ENCODE measurements around the gene ZFPL1.
A peak's percentile ranks its signal among the peaks of the same experiment; 100 is the strongest.

Gene ZFPL1

DNA sequence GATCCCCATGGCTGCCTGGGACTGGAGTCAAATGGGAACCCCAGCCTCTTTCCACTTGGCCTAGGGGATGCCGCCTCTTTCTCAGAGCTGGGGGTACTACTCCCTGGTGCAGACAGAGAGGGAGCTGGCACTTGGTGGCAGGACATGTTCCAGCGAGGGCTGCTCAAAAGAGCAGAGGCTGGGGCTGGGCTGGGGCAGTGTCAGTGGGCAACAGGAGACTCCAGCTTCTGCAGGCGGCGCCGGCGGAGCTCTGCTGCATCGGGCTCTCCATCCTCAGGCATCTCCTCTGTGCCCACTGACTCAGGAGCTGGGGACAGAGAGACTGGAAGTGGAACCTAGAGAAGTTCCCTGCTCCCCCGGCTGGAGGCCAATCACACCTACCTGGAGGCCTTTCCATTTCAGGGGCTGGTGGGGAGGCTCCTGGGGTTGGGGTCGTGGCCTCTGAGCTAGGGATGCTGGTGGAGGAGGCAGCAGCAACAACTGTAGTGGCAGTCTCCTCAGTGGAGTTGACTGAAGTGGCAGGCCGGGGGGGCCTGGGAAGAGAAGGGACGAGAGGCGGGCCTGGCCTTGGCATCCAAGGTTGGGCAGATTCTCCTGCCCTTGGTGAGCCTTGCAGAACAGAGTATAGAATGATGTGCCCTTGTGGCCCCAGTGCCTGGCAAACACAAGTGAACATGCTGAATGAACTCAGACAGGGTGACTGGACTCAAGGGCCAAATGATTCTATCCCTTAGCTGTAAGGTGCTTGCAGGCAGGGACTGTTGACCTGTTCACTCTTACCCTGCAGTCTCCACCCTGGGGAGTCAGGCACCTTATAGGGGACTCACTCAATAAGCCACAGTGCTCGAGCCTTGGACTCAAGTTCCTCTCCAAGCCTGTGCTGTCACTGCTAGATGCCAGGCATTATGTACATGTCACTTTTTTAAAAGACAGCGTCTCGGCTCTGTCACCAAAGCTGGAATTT lies 44.4 kb downstream of the ZFPL1 start:
- no peak for DNase-seq (ENCODE audit: low read depth, low spot score)

DNA sequence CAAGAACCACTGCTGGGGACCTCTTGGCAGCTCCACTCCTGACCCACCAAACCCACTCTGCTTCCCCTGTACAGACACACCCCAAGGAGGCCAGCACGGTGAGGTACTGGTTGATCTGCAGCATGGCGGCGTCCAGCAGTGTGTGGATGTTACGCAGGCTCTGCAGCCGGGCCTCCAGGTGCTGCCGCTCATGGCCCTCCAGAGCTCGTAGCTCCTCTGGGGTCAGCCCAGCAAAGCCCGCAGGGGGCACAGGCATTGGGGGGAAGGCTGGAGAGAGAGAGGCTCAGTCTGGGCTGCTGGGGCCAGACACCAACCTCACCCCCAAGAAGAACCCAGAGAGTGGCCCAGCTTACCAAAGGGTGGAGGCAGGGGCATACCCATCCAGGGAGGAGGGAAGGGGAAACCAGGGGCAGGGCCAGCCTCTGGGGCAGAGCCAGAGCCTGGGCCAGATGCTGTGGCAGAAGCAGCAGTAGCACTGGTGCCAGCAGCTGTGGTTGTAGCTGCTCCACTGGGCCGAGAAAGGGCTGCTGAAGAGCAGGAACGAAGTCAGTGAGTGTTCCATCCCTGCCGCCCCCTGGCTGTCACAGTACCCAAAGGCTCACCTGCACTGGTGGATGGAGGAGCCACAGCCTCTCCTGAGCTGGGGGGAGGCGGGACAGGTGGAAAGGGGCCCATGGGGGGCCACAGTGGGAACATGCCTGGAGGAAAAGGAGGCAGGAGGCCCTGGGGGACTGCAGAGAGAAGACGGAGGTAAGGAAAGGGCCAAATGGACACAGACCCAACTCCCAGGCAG lies 45.8 kb downstream of the ZFPL1 start:
- DNase-seq (ENCODE audit: low read depth, low spot score), result no peak

DNA sequence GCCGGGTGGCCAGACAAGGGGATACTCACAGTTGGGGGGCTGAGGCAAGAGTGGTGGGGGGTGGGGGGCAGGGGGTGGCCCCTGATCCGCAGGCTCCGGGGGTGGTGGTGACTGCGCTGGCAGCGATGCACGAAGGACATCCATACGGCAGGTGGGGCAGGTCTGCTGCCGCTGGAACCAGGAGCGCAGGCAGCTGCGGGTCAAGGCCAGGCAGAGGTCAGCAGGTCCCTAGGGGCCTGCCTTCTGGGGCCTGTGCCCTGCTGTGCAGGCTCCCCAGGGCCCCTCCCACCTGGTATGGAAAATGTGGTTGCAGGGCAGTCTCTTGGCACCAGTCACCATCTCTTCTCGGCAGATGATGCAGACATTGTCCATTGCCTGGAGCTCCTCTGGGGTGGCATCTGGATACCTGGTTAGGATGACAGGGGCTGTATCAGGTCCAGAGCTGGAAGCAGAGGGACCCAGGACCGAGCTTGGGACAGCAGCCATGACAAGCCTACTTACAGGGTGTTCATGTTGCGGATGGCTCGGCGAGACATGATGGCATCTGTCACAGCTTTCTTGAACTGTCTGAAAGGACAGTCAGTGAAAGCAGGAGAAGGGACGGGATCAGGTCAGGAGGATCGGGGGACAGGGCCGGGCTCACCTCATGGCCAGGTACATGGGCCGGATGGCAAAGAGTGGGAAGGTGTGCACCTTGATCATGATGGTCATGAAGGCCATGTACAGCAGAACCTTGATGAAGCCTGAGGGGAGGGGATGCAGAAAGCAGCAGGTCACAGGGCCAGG lies 46.8 kb downstream of the ZFPL1 start:
- no peak for DNase-seq (ENCODE audit: low read depth, low spot score)

DNA sequence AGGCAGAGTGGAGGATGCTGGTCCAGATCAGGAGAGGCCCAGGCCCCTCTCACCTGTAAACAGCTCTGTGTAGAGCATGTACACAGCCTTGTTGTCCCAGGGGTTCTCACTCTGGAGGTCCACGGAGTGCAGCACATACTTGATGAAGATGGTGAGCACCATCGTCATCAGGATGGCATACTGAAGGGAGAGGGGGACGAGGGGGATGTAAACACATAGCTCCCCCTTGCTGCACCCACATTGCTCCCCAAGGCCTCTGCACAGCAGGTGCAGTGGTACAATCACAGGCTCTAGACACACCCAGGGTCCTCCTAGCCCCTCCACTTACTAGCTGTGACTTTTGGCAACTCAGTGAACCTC lies 47.4 kb downstream of the ZFPL1 start:
- no peak for DNase-seq (ENCODE audit: low read depth, low spot score)

DNA sequence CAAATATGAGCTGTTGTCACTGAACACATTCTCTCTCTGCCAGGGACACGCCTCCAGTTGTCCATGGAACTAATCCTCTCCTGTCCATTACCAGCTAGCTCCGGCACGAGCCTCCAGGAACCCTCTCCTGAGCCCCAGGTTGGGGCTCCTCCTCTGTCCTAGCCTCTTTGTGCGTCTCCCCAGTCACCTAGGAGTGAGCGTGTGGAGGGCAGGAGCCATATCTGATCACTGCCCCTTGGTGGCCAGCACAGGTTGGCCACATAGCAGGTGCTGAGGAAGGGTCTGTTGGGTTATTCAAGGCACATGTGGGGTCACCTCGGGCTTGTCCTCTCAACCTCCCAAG lies 47.8 kb downstream of the ZFPL1 start:
- no peak for DNase-seq (ENCODE audit: low read depth, low spot score)

DNA sequence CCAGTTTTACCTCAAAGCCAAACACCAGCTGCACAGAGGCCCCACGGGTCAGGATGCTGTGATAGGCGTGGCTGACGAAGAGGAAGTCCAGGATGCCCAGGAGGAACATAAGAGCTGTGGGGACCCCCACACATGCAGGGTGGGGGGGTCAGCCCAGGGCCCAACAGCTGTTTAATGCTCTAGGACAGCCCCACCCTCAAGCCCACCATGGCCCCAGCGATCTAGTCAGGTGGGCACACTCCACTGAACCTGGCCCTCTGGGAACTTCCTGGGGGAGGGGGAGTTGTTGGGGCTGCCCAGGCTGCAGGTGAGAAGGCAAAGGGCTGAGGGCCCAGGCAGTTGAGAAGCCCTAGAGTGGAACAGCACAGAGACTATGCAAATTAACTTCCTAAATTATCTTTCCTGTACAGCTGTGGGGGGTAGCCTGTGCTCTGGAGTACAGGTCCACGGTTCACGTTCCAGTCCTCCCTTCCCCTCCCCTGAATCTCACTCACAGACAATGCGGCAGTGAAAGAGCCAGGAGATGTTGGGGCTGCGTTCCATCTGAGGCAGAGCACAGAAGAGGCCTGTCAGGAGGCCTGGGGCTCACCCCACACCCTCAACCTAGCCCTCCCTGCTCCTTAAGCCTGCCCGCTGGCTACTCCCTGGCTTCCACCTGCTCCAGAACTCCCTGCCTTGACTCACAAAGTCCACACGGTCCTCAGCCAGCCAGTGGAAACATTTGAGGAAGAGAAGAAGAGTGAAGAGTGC lies 48.4 kb downstream of the ZFPL1 start:
- DNase-seq (ENCODE audit: low read depth, low spot score), result no peak

DNA sequence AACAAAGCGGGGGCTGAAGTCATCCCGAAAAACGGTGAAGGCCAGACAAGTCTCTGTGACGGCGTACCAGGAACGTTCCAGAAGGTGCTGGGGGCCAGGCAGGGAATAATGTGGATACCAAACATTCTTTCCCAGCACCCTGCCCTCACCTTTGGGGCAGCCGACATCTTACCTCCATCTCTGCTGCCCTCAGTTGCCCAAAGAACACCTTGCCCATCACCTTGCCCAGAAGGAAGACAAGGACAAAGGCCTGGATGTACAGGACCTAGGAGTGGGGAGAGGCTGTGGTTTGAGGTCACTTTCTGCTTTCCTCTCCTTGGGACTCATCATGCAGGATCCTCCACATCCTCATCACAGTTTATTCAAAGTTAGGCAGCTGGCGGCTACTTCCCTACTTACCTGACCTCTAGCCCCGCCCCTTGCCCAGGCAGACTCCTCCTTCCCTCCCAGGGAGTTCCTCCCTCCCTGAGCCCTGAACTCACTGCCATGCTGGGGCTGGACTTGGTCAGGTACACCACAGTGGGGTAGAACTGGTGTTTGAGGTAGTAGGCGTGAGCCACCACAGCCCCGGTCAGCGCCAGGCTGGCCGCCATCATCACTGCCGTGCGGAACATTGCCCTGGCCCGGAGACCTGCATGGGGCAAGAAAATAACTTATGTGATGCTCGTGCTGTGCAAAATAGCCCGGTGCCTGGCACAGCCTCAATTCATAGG lies 49.1 kb downstream of the ZFPL1 start:
- no peak for DNase-seq (ENCODE audit: low read depth, low spot score)

DNA sequence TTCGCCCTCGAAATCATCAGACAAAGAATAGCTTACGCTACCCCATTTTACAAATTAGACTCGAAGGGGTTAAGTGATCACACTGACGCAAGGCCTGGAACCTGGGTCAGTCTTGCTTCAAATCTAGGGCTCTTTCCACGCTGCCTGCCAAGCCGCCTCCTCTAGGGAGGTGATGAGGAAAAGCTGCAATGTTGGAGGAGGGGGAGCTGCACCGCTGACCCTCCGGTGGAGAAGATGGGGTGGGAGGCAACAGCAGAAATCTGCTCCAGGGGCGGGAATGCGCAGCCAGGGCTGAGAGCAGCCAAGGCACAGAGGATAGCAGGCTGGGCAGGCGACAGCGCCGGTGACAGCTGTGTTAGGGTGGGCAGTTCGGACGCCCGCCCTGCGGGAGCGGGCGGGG lies 49.7 kb downstream of the ZFPL1 start:
- DNase-seq (ENCODE audit: low read depth, low spot score), result no peak

DNA sequence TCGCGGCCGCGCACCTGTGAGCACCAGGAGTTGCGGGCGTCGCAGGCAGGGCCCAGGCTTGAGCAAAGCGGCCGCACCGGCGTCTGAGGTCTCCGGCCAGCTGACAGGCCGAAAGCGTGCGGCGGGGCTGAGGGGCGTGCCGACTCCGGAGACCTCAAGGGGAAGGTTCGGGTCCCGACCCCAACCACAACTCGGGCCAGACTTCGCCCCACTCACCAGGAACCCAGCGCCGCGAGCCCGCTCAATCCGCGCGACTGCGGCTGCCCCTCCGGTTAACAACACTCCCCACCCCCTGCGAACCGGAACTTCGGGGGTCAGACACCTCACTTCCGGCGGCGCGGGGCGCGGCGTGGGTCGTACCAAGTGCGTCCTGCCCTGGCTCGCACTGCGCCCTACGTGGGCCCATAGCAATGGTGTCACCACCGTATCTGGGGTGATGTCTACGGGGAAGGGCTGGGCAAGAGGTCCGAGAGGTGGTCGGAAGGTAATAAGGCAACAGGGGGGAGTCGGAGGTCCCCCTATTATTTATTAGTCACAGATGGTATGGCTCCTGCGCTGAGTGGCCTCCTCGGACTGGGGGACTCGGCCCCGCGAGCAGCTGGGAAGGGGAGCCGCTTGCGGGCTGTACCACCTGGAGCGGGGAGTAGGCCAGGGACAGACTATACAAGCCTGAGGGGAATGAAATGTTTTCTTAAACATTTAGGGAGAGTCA lies 50.4 kb downstream of the ZFPL1 start, which contains the start of gene SYVN1:
Gene SYVN1 (minus strand): TSS at position 280 of the 712 bp plus-strand sequence. CDS start 918 bp downstream, outside the sequence.
- DNase-seq (ENCODE audit: low read depth, low spot score), result peak; percentile 93

DNA sequence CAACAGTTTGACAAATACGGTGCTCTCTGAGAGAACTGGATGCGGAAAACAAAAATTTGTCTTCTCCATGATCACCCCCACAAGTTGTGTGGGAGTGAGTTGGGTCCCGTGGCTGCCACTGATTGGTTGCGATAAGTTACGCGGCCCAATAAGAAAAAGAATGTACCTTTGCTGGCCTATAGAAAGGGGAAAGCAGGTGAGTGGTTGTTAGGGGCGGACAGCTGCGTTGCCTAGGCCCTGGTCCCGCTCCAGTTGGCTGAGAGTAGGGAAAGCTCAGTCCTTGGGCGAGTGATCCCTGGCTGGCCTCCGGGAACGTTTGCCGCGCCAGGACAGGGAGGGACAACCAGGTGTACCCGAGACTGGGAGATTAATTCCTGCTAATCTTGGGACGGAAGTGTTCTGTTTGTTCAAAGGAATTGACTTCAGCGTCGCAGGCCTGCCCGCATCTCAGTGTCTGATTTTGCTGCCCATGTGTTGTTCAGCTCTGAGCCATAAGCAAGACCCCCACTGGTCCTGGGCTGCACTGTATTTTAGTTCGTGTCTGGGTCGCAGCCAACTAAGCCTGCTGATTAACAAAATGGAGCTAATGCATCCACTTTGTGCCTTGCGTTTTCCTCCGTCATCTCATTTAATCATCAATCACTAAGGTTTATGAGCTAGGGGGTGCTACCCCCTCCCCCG lies 51.1 kb downstream of the ZFPL1 start:
- DNase-seq (ENCODE audit: low read depth, low spot score), result peak; percentile 66

DNA sequence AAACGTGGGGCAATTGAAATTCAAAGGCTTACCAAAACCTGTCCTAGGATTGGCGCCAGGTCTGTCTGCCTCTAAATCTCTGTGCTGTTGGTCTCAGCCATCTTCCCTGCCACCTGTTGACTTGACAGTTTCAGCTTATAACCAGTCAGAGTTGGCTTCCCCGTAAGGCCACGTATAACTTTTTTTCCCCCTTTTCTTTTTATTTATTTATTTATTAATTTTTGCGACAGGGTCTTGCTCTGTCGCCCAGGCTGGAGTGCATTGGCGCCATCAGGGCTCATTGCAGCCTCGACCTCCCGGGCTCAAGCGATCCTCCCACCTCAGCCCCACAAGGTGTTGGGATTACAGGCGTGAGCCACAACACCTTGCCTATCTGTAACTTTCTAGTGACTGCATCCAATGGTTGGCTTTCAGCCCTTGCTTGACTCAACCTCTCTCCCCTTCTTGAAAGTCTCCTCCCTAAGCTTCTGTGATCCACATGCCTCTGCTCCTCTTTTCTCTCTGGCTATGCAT lies 51.7 kb downstream of the ZFPL1 start:
- DNase-seq (ENCODE audit: low read depth, low spot score), result no peak

DNA sequence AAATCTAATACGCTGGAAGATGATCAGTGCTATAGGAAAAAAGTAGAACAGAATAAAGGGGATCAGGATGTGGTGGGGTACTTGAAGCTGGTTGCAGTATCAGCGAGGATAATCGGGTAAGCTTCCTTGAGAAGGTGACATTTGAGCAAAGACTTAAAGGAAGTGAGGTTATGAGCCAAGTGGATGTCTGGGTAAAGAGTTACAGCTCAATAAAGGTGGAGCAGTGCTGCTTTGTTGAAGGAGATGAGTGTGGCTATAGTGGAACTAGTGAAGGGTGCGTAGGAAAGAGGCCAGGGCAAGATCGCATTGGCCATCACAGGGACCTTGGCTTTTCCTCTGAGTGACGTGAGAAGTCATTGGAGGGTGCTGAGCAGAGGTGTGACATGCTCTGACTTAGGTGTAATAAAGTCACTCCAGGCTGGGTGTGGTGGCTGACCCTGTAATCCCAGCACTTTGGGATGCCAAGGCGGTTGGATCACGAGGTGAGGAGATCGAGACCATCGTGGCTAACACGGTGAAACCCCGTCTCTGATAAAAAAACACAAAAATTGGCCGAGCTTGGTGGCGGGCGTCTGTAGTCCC lies 52.6 kb downstream of the ZFPL1 start:
- DNase-seq (ENCODE audit: low read depth, low spot score), result no peak

All from activated CD4-positive, CD25-positive, alpha-beta regulatory T cell treated with anti-CD3 and anti-CD28 coated beads, Interleukin-2, amount 50 U/mL, for 16 hours (primary cell).